ENCODE data around the gene CDC34.

- TF ChIP-seq CTCF (IDR thresholded peaks at IDR 0.05; ENCODE audit: insufficient read depth, low read length, poor library complexity, severe bottlenecking) (no peak), EZH2phosphoT487 (conservative IDR thresholded peaks at IDR 0.05; ENCODE audit: low read length) (no peak)
Observed at GRCh38 chr19:533364-534058, 2.0 kb downstream of the CDC34 start.
